Esophagus mucosa (tissue), 1 donor: ENCODE results near the gene GDPD1. TPM values are rescaled to one million over a fixed set of nuclear protein-coding genes. Genes with fewer than 3 reads are reported as not detected.
"Not testable (repeated sequence)": the region's sequence is repeated elsewhere in the genome, so short reads cannot be mapped to it uniquely, and the experiment has no call there.

Experiments used
- ATAC-seq: fragments of 200-7000 bp; cut with Tn5 transposase; one replicate; pipeline ENCODE4 v1.9.1; 2020
- total RNA-seq: library from RNA; stranded (reverse); gene quantifications from one replicate; pipeline ENCODE4 v1.2.4, GENCODE V29; 2023
- donor health status: DM: yes; HTN: yes; CAD: no.

GDPD1 gene
- 0.96 TPM for total RNA-seq

DNA sequence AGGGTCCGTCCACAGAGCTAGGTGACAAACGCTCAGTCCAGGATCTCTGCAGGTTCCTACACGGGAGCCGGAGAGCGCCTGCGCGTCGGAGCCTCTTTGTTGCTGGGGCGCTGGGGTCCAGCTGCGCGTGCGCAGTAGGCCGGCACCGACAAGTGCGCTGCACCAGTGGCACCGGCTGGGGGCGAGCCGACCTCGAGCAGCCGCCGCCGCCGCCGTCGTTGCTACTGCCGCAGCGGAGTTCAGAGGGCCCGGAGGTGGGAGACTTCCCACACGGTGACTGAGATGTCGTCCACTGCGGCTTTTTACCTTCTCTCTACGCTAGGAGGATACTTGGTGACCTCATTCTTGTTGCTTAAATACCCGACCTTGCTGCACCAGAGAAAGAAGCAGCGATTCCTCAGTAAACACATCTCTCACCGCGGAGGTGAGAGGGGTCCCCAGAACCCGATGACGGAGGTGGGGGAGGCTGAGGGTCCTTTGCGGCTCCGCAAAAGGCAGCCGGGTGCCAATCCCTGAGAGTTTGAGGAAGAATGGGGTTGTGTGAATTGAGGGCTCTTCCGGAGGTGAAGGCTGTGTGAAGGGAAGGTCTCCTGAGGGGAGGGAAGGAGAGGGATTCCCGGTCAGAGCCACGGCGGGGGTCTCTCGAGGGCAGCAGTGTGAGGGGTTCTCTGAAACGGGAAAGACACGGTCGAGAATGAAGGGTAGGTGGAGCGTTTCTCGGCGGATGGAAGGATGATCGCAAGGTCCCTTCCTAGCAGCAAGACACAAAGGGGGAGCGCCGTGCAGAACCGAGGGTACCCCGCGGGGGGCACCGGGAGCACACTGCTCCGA, at the start of gene GDPD1:
GDPD1 (plus strand) TSS at position 184 of the 831 bp plus-strand sequence; CDS start at position 283, 99 bp downstream.
- ATAC-seq = peak; percentile 97

DNA sequence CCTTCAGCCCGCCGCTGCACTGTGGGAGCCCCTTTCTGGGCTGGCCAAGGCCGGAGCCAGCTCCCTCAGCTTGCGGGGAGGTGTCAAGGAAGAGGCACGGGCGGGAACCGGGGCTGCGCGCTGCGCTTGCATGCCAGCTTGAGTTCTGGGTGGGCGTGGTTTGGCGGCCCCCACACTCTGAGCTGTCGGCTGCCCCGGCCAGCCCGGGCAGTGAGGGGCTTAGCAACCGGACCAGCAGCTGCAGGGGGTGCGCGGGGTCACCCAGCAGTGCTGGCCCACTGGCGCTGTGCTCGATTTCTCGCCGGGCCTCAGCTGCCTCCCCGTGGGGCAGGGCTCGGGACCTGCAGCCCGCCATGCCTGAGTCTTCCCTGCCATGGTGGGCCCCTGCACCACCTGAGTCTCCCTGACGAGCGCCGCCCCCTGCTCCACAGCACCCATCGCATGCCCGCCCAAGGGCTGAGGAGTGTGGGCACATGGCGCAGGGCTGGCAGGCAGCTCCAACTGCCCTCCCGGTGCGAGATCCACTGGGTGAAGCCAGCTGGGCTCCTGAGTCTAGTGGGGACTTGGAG, 47.8 kb upstream of the GDPD1 start:
- ATAC-seq = no peak

DNA sequence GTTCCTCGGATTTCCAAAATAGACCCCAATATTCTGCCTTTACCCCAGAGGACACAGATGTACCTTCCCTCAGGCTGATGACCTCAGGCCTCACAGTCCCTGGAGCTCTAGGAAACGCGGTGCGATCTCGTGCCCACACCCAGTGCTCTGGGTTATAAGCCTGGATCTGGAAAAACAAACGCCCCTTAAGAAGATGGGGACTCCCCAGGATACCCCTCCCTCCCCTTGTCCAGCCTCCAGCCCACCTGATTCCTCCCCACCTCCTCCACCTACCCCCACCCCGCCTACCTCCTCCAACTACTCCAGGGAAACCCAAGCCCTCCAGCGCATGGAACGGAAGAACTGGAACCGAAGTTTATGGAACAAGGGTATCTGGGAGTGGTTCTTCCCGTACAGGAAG, 45.6 kb upstream of the GDPD1 start:
- no peak for ATAC-seq

DNA sequence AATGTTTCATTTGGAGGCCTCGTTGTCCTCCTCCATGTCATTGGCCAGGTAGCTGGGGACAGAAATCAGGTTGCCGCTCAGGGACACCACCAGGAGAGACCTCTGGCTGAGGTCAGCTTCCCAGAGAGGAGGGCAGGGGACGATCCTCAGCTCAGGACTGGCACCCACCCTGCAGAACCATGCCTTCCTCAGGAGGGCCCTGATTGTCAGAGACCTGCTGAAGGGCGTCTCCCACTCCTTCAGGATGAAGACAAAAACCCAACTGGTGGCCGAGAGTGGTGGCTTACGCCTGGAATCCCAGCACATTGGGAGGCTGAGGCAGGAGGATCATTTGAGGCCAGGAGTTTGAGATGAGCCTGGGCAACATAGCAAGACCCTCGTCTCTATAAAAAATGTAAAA, 45.2 kb upstream of the GDPD1 start:
- no peak for ATAC-seq

DNA sequence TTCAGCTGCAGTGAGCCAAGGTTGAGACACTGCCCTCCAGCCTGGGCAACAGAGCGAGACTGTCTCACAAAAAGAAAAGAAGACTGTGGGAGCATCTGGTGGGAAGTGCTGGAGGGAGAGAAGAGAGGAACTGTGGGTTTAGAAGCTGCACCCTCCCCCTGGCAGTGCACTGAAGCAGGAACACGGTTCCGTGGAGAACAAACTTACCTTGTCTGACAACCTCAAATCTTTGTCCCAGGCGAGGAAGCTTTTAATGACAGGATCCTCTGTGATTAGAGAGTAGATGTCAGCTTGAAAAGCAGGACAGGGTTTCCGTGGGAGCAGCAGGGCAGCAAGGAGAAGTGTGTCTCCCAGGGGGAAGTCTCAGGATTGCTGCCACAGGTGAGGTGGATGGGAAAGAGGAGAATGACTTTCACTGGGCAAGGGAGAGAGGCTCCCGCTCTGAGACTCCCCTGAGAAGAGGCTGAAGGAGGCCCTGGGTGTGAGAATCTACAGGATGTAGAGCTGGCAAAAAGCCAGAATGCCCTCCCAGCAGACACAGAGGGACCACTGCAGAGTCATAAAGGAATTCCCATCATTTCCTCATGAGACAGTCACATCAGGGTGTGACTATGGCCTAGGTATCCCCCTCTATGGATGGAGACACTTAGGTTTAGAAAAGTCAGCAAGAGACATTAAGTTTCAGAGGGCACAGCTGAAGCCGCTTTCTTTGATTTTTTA, 41.9 kb upstream of the GDPD1 start:
- ATAC-seq = no peak

DNA sequence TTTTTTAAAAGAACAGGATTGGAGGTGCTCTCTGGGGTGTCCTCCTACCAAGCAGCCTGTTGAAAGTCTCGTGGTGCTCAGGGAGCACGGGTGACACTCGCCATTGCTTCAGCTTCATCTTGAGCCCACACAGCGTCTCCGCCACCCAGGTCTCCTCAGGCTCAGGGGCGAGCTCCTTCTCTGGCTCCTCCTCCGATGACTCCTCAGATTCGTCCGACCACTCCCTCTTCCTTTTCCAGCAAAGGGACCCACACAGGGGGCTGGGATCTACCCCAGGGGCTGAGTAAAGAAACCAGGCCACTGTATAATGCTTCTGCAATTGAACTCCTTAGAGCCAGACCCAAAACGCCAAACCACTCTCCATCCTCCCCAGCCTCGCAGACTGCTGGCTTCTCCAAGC, 40.7 kb upstream of the GDPD1 start:
- ATAC-seq = not testable (repeated sequence)

DNA sequence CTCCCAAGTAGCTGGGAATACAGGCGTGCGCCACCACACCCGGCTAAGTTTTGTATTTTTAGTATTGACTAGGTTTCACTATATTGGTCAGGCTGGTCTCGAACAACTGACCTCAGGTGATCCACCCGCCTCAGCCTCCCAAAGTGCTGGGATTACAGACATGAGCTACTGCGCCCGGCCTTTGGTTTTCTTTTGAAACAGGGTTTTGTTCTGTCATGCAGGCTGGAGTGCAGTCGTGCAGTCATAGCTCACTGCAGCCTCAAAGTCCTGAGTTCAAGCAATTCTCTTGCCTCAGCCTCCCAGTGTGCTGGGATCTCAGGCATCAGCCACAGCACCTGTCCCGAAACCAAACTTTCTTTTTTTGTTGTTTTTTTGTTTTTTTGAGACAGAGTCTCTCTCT, 39.7 kb upstream of the GDPD1 start:
- ATAC-seq = no peak

DNA sequence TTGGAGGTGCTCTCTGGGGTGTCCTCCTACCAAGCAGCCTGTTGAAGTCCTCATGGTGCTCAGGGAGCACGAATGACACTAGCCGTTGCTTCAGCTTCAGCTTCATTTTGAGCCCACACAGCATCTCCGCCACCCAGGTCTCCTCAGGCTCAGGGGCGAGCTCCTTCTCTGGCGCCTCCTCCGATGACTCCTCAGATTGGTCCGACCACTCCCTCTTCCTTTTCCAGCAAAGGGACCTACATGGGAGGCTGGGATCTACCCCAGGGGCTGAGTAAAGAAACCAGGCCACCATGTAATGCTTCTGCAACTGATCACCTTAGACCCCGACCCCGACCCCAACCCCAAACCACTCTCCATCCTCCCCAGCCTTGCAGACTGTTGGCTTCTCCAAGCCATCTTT, 38.8 kb upstream of the GDPD1 start:
- no peak for ATAC-seq

DNA sequence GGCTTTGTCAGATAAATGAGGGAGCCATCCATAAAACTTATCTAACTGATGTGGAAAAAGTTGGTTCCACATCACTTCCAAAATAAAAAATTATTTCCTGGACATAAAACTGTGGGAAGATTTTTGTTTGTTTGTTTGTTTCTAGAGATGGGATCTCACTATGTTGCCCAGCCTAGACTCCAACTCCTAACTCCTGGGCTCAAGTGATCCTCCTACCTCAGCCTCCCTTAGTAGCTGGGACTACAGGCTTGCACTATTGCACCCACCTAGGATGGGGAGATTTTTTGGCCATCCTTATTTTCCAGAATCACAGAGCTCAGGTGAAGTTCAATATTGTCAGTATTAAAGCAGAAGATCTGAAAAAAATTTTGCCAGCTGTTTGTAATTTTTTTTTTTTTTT, 34.3 kb upstream of the GDPD1 start:
- no peak for ATAC-seq

DNA sequence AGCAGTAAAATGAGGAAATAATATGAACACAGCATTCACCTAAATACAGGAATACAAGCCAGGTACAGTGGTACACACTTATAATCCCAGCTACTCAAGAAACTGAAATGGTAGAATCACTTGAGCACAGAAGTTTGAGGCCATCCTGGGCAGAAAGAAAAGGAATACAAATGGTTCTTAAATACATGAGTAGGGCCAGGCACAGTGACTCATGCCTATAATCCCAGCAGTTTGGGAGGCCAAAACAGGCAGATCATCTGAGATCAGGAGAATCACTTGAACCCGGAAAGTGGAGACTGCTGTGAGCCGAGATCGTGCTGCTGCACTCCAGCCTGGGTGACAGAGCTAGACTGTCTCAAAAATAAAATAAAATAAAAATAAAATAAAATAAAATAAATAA, 33.5 kb upstream of the GDPD1 start:
- no peak for ATAC-seq

DNA sequence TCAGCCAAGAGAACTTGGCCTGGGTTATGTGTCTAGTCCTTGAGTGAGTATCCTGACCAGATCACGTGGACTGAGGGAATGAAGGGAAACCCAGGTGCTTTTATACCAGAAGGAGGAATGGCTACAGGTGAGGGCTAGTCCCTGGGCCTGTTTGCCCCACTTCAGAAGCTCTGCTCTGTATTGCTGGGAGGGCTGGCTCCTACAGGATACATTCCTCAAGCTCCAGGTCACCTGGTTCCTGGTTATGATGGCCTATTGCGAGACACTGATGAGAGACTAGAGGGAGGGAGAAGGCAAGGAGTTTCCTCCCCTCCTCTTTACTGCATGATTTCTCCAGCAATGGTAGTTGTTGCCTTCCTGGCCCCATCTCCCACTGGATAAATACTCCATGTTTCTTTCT, 29.5 kb upstream of the GDPD1 start:
- ATAC-seq = no peak

DNA sequence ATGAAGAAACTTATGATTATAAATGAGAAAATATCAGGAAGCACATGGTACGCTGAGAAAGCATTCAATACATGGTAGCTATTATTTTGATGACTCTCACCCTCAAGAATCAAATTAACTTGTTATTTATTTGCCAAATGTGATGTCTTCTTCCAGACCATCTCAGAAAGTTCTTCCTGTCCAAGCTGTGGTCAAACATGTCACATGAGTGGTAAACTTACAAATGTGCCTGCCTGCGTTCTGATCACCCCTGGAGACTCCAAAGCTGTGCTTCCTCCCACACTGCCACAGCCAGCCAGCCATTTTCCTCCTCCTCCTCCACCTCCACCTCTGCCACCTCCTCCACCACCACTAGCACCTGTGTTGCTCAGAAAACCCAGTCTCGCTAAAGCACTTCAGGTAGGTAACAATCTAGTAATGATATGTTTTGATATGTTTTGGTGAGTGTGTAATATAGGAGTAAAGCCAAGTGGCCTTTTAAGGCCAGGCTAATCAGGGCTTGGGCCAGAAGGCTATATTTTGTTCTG, 26.9 kb upstream of the GDPD1 start:
- ATAC-seq = no peak

DNA sequence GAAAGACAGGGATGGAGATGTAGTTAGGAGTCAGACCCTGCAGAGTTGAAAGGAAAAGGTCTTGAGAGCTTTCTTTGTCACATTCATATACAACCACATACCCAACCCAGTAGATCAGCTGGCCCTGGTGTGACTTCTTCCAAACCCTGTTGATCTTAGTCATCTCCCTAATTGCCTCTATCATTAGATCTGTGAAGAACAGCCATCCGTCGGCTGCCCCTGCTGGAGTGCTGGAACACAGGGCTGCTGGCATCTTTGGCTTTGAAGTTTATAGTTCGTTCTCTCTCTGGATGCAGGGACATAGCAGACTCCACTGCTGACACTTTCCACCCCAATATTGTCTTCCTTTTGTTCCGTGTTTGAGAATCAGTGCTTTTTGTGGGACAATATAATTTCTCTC, 20.9 kb upstream of the GDPD1 start:
- no peak for ATAC-seq

DNA sequence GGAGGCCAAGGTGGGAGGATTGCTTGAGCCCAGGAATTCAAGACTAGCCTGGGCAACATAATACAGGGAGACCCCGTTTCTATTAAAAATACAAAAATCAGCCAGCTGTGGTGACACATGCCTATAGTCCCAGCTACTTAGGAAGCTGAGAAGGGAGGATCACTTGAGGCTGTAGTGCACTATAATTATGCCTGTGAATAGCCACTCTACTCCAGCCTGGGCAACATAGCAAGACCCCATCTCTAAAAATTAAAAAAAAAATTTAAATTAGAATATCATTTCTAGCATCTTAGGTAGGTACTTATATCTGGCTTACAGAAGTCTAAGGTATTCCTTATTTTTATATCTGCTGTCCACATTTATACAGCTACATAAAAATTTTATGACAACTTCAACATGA, 18.0 kb upstream of the GDPD1 start:
- no peak for ATAC-seq

DNA sequence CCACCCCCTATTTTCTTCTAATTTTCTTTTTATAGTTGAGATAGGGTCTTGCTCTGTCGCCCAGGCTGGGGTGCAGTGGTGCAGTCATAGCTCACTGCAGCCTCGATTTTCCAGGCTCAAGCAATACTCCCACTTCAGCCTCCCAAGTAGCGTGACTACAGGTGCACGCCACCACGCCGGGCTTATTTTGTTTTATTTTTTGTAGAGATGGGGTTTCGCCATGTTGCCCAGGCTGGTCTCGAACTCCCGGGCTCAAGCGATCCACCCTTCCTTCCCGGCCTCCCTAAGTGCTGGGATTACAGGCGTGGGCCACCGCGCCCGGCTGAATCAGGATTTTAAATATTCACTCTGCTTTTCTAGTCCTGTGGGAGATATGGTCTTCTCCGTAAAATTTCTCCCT, 941 bp upstream of the GDPD1 start:
- no peak for ATAC-seq

DNA sequence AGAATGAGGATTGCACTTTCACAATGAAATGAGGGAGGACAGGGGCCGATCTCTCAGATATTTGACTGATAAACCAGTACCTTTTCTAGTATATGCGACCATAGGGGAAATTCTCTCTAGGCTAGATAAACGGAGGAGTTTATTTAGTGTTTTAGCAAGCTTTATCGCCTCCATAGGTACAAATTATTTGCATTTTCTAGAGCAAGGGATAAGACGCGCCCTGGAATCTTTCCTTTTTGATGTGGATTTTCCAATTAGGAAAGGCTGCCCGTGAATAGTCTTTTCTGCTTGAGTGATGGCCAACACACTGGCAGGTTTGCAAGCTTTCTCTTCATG, 351 bp upstream of the GDPD1 start:
- ATAC-seq = no peak

DNA sequence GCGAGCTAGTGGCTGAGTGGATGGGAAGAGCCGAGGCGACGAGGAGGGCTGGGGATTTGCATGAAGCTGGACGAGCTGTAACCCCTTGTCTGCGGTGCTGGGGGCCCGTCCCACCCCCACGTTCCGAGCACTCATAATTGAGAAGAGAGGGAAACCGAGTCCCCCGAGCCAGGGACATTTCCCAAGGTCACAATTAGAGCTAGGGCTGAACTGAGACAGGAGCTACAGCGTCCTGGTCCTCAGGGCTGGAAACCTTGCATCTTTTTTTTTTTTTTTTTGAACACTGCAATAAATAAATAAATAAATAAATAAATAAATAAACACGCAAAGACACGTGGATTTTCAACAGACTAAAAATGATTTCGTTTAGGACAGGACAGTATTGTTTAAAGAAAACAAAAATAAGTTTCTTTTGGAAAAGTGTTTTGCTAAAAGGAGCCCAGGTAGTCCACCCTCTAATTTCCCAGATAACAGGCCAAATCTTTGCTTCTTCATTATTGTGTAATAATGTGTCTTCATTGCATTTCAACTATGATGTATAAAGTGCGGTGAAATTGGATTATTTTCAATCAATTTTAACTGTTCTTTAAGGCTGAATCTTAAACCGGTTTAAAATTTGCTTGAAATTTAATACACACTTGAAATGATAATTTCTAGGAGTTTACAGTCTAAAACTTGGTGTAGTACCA, 992 bp downstream of the GDPD1 start:
- no peak for ATAC-seq

DNA sequence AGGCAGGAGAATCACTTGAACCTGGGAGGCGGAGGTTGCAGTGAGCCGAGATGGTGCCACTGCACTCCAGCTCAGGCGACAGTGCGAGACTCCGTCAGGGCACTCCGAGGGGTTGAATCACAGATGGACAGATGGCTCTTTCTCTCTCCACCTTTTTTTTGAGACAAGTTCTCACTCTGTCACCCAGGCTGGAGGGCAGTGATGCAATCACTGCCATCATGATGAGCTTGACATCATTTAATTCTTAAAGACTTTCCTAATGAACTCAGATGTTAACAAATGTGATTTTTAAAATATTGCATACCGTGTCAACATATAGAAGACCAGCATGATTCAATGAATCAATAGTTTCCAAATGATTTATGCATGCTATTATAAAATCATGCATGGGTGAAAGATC, 3.5 kb downstream of the GDPD1 start:
- no peak for ATAC-seq

DNA sequence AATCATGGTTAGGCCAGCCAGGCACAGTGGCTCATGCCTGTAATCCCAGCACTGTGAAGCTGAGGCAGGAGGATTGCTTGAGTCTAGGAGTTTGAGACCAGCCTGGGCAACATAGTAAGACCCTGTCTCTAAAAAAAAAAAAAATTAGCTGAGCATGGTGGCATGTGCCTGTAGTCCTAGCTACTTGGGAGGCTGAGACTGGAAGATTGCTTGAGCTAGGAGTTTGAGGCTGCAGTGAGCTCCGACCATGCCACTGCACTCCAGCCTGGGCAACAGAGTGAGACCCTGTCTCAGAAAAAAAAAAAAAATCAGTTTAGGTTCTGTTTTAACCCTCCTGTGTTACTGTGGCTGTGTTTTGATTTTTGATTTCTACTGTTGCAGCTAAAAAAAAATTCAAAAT, 8.3 kb downstream of the GDPD1 start:
- ATAC-seq = not testable (repeated sequence)

DNA sequence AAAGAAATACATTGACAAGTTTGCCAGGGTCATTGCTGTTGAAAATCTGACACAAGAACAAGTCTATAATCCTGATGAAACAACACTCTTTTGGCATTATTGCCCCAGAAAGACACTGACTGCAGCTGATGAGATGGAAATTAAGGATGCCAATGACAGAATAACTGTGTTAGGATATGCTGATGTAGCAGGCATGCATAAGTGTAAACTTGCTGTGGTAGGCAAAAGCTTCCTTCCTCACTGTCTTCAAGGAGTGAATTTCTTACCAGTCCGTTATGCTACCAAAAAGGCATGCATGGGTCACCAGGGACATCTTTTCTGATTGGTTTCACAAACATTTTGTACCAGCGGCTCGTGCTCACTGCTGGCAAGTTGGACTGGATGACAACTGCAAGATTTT, 10.5 kb downstream of the GDPD1 start:
- no peak for ATAC-seq

DNA sequence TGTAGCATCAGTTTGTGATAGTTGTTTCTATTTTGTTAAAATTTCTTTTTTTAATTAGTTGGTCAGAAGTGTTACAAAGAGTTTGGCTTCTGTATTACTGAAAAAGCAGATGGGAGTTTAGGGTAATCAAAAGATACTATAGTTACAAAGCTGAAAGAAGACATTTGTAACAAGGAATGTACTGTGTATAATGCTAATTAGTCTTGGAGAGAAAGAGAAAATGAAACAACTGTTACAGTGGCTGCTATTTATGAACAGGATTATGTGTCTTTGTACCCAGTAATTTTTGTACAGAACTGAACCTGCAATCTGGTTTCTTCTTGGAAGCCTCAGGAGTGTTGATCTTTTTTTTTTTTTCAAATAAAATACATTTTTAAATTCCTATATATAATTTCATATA, 14.3 kb downstream of the GDPD1 start:
- ATAC-seq = no peak

DNA sequence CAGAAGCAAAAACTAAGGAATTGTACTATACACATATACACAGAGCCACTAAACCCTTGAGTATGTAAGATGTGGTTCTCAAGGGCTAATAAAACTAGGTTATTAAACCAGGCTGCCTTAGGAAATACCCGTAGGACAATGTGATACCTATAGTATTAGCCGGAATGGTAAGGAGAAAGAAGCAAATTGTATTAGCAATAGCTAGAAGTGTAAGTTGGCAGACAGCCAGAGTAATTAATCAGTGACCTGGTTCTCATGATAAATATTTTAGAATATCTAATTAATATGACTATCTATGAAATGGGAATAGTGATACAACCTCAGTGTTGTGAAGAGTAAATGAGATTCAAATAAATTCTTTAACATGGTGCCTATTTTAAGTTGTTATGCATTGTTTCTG, 18.6 kb downstream of the GDPD1 start:
- ATAC-seq = no peak

DNA sequence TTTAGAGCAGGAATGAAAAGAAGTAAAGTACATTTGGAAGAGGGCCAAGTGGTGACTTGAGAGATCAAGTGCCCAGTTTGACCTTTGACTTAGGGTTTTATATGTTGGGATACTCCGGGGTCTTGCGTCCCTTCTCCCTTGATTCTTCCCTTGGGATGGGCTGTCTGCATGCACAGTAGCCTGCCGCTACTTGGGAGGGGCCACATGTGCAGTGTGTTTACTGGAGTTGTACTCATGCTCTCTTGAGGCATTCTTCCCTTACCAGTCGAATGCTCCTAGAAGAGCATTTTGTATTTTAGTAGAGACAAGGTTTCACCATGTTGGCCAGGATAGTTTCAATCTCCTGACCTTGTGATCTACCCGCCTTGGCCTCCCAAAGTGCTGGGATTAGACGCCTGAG, 23.8 kb downstream of the GDPD1 start:
- ATAC-seq = no peak
